Prostate gland (tissue), 2 donors: ENCODE data around the gene ABCA1. TPM values are rescaled to one million over a fixed set of nuclear protein-coding genes. Genes with fewer than 3 reads are reported as not detected.
"Not testable (repeated sequence)": the region's sequence is repeated elsewhere in the genome, so short reads cannot be mapped to it uniquely, and the experiment has no call there.

Source experiments
- DNase-seq: peaks from one replicate; pipeline ENCODE4 v3.0.0-alpha.2; 2019; ENCODE audit warnings: low spot score
- H3K27ac ChIP-seq, 2 donors: fragments of 200-600 bp; sonication (generic); 2 replicates each; pipeline ENCODE4 v1.5.1; 2017 to 2019
- H3K27me3 ChIP-seq: fragments of 200-600 bp; sonication (generic); replicated peaks from 2 replicates; pipeline ENCODE4 v1.5.1; 2019; ENCODE audit not compliant: insufficient read depth
- H3K36me3 ChIP-seq, 2 donors: fragments of 200-600 bp; sonication (generic); 1 replicate in 1 of 2; 2 replicates in 1 of 2; pipeline versions ENCODE4 v1.5.1 to v1.8.1; 2017 to 2019
- H3K4me1 ChIP-seq: fragments of 200-600 bp; sonication (generic); replicated peaks from 2 replicates; pipeline ENCODE4 v1.5.1; 2019
- H3K4me3 ChIP-seq, 2 donors: fragments of 200-600 bp; sonication (generic); 2 replicates each; pipeline ENCODE4 v1.5.1; 2017 to 2019
- H3K9me3 ChIP-seq: fragments of 200-600 bp; sonication (generic); 2 replicates; pipeline ENCODE4 v1.5.1; 2017
- CTCF ChIP-seq, 4 experiments: fragments of 200-600 bp in 2 of 4; fragments of 450-650 bp in 2 of 4; sonication (generic) in 2 of 4; IDR thresholded peaks; 1 replicate in 3 of 4; 2 replicates in 1 of 4; pipeline ENCODE4 v1.5.1; 2016 to 2019; ENCODE audit warnings: antibody characterized with exemption in 4 of 4, mild to moderate bottlenecking in 2 of 4, moderate library complexity in 2 of 4
- POLR2A ChIP-seq: fragments of 450-650 bp; IDR thresholded peaks from one replicate; pipeline ENCODE4 v1.6.1; 2016; ENCODE audit warnings: antibody characterized with exemption, mild to moderate bottlenecking
- POLR2AphosphoS5 ChIP-seq: sonication (generic); formaldehyde crosslinking; IDR thresholded peaks from one replicate; pipeline ENCODE4 v1.6.1; 2017; ENCODE audit warnings: antibody characterized with exemption
- WGBS: methylation state at CpG from one replicate; pipeline ENCODE4 v1.1.5; 2018; 5-methylcytosine and 5-hydroxymethylcytosine counted together
- intact Hi-C: fragments of 100-400 bp; cut with DNase I; formaldehyde crosslinking; loops from one replicate; pipeline ENCODE4 v1.14.2; 2022
- total RNA-seq, 2 donors: library from RNA; depleted of rRNA; stranded (reverse); fragments of >200 nt; gene quantifications; one replicate each; pipeline ENCODE4 v1.1.0, GENCODE V29; 2016

The ABCA1 gene
- total RNA-seq, 2 donors from 2014 or later = 11.0 to 63.7 TPM

GRCh38 chr9:104858846-104859245, 69.1 kb downstream of the ABCA1 start:
- no peak overlapping the region for H3K27ac ChIP-seq
- H3K36me3 ChIP-seq = no peaks in the 10 kb centered on the region
- no peaks in the 10 kb centered on the region for H3K4me1 ChIP-seq
- TF ChIP-seq POLR2A (no peak), POLR2AphosphoS5 (no peak), CTCF (IDR thresholded peaks at IDR 0.05) (no peak)
- no peaks in the 10 kb centered on the region for H3K27me3 ChIP-seq
- no peak overlapping the region for H3K4me3 ChIP-seq
- no peak for DNase-seq
- intact Hi-C loops = no loop called here
- no peaks in the 10 kb centered on the region for H3K9me3 ChIP-seq
- WGBS = 29% methylated on average over 1 of the region's 1 CpG

- Histone ChIP-seq H3K27me3 (no peaks in the 10 kb centered on the region), H3K9me3 (no peaks in the 10 kb centered on the region), H3K4me1 (no peaks in the 10 kb centered on the region), H3K36me3 (no peaks in the 10 kb centered on the region), H3K4me3 (no peak overlapping the region), H3K27ac (no peak overlapping the region)
- intact Hi-C loops = no loop called here
- WGBS = 54% methylated on average over 4 of the region's 4 CpGs
- no peak for DNase-seq
- no peak for TF ChIP-seq POLR2A
- TF ChIP-seq POLR2AphosphoS5 = no peak
- TF ChIP-seq CTCF (IDR thresholded peaks at IDR 0.05) = no peak
Observed at GRCh38 chr9:104858271-104858670, 69.7 kb downstream of the ABCA1 start.

GRCh38 chr9:104856413-104856941, 71.5 kb downstream of the ABCA1 start:
- DNase-seq = no peak
- WGBS = 50% methylated on average over 5 of the region's 5 CpGs
- H3K27me3 ChIP-seq = no peaks in the 10 kb centered on the region
- no peaks in the 10 kb centered on the region for H3K36me3 ChIP-seq
- no peak overlapping the region for H3K4me3 ChIP-seq
- no peak overlapping the region for H3K27ac ChIP-seq
- TF ChIP-seq CTCF (IDR thresholded peaks at IDR 0.05) (no peak), POLR2AphosphoS5 (no peak), POLR2A (no peak)
- no peaks in the 10 kb centered on the region for H3K4me1 ChIP-seq
- intact Hi-C loops = no loop called here
- H3K9me3 ChIP-seq = no peaks in the 10 kb centered on the region

- intact Hi-C loops = no loop called here
- no peaks in the 10 kb centered on the region for H3K4me1 ChIP-seq
- no peaks in the 10 kb centered on the region for H3K36me3 ChIP-seq
Observed at GRCh38 chr9:104855807-104856206, 72.1 kb downstream of the ABCA1 start.

GRCh38 chr9:104855258-104855657, 72.7 kb downstream of the ABCA1 start:
- H3K27me3 ChIP-seq, intact Hi-C loops, H3K4me1 ChIP-seq, H3K27ac ChIP-seq, DNase-seq, H3K9me3 ChIP-seq, H3K36me3 ChIP-seq, H3K4me3 ChIP-seq: not testable (repeated sequence)
- WGBS = 91% methylated on average over 7 of the region's 7 CpGs

More at GRCh38 chr9:104855807-104856206, 72.1 kb downstream of the ABCA1 start:
- WGBS = 85% methylated on average over 3 of the region's 3 CpGs
- Histone ChIP-seq H3K9me3 (no peaks in the 10 kb centered on the region), H3K27me3 (no peaks in the 10 kb centered on the region), H3K4me3 (no peak overlapping the region), H3K27ac (no peak overlapping the region)
- no peak for DNase-seq
- TF ChIP-seq POLR2A (no peak), CTCF (IDR thresholded peaks at IDR 0.05) (no peak), POLR2AphosphoS5 (no peak)
